ENCODE measurements around the gene ATG2A. TPM values are rescaled to one million over a fixed set of nuclear protein-coding genes. Genes with fewer than 3 reads are reported as not detected.

ATG2A gene
- polyA plus RNA-seq, 2 donors = 10.4 to 11.4 TPM

- H3K9me3 ChIP-seq (ENCODE audit: control insufficient read depth in 2 of 2, insufficient read depth in 1 of 2, low read depth in 1 of 2, low read length in 1 of 2) = no peaks in the 10 kb centered on the region
- H3K4me3 ChIP-seq (ENCODE audit: low read depth in 1 of 2, low read length in 2 of 2) = no peak overlapping the region
- peaks cover 2 to 8% of the 10 kb centered on the region in 2 donors for H3K36me3 ChIP-seq (ENCODE audit: control insufficient read depth in 2 of 2, insufficient read depth in 2 of 2, low read length in 1 of 2)
- WGBS, 2 donors = 86 to 93% methylated on average over 4 of the region's 4 CpGs
- no peaks in the 10 kb centered on the region for H3K27me3 ChIP-seq (ENCODE audit: control insufficient read depth in 1 of 2, insufficient read depth in 2 of 2, low read length in 2 of 2)
- H3K27ac ChIP-seq (ENCODE audit: low read depth in 2 of 2, low read length in 1 of 2) = peak overlapping the region; percentile 42 to 54
- peaks cover 30 to 58% of the 10 kb centered on the region in 2 donors for H3K4me1 ChIP-seq (ENCODE audit: control insufficient read depth in 2 of 2, insufficient read depth in 2 of 2, low read length in 1 of 2)
These were observed 50.9 kb downstream of the ATG2A start for GRCh38 chr11:64866173-64866491.

DNA sequence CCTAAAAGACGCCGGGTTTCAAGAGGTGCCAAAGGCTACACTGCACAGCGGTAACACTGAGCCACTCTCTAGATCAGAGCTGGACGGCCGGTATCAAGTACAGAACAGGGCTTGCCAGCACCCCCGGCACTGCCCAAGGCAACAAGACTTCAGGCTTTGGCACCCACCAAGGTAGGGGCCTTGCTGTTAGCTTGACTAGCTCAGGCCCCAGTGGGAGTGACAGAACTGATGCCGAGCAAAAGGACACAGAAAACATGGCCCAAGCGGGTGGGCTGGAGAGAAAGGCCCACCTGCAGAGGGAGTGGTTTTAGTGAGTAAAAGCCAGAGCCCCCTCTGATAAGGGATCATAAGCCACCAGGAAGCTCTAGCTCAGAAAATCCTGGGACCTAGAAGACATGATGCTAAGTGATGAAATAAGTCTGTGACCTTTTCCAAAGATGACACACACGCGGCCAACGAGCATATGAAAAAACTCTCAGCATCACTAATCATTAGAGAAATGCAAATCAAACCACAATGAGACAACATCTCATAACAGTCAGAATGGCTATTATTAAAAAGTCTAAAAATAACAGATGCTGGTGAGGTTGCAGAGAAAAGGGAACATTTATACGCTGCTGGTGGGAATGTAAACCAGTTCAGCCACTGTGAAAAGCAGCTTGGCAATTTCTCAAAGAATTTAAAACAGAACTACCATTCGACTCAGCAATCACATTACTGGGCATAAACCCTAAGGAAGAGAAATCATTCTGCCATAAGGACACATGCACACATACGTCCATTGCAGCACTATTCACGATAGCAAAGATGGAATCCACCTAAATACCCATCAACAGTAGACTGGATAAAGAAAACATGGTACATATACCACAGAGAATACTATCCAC, 51.5 kb downstream of the ATG2A start:
- Histone ChIP-seq H3K27ac (ENCODE audit: low read depth in 2 of 2, low read length in 1 of 2) (peak overlapping the region; percentile 86 to 94), H3K9me3 (ENCODE audit: control insufficient read depth in 2 of 2, insufficient read depth in 1 of 2, low read depth in 1 of 2, low read length in 1 of 2) (no peaks in the 10 kb centered on the region), H3K4me3 (ENCODE audit: low read depth in 1 of 2, low read length in 2 of 2) (no peak overlapping the region), H3K36me3 (ENCODE audit: control insufficient read depth in 2 of 2, insufficient read depth in 2 of 2, low read length in 1 of 2) (peaks cover 1 to 7% of the 10 kb centered on the region in 2 donors), H3K27me3 (ENCODE audit: control insufficient read depth in 1 of 2, insufficient read depth in 2 of 2, low read length in 2 of 2) (no peaks in the 10 kb centered on the region), H3K4me1 (ENCODE audit: control insufficient read depth in 2 of 2, insufficient read depth in 2 of 2, low read length in 1 of 2) (peaks cover 24 to 53% of the 10 kb centered on the region in 2 donors)
- WGBS, 2 donors = 54 to 57% methylated on average over 15 of the region's 15 CpGs

GRCh38 chr11:64864473-64865285, 52.3 kb downstream of the ATG2A start:
- Histone ChIP-seq H3K4me1 (ENCODE audit: control insufficient read depth in 2 of 2, insufficient read depth in 2 of 2, low read length in 1 of 2) (peaks cover 21 to 44% of the 10 kb centered on the region in 2 donors), H3K27me3 (ENCODE audit: control insufficient read depth in 1 of 2, insufficient read depth in 2 of 2, low read length in 2 of 2) (no peaks in the 10 kb centered on the region), H3K4me3 (ENCODE audit: low read depth in 1 of 2, low read length in 2 of 2) (peak overlapping the region; percentile 1 to 15), H3K27ac (ENCODE audit: low read depth in 2 of 2, low read length in 1 of 2) (peak overlapping the region; percentile 86 to 94), H3K9me3 (ENCODE audit: control insufficient read depth in 2 of 2, insufficient read depth in 1 of 2, low read depth in 1 of 2, low read length in 1 of 2) (no peaks in the 10 kb centered on the region), H3K36me3 (ENCODE audit: control insufficient read depth in 2 of 2, insufficient read depth in 2 of 2, low read length in 1 of 2) (peaks cover 0 to 10% of the 10 kb centered on the region in 2 donors)
- 32 to 40% methylated on average over 18 of the region's 18 CpGs for WGBS, 2 donors

DNA sequence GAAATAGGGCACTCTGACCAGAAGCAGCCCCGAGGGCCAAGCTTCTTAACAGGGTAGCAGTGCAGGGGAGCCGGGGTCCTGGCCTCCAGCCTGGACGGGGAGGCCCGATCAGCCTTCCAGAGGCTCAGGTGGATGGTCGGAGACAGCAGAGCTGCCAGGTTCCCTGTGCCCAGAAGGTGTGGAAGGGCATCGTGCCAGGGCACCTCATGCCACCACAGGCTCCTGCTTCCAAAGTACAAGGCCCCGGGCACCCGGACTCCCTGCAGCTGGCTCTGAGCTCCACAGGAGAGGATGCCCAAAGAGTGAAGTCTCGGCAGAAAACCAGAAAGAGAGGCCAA, 52.9 kb downstream of the ATG2A start:
- Histone ChIP-seq H3K36me3 (ENCODE audit: control insufficient read depth in 2 of 2, insufficient read depth in 2 of 2, low read length in 1 of 2) (peaks cover 0 to 11% of the 10 kb centered on the region in 2 donors), H3K27me3 (ENCODE audit: control insufficient read depth in 1 of 2, insufficient read depth in 2 of 2, low read length in 2 of 2) (no peaks in the 10 kb centered on the region), H3K4me1 (ENCODE audit: control insufficient read depth in 2 of 2, insufficient read depth in 2 of 2, low read length in 1 of 2) (peaks cover 17 to 40% of the 10 kb centered on the region in 2 donors), H3K9me3 (ENCODE audit: control insufficient read depth in 2 of 2, insufficient read depth in 1 of 2, low read depth in 1 of 2, low read length in 1 of 2) (no peaks in the 10 kb centered on the region), H3K4me3 (ENCODE audit: low read depth in 1 of 2, low read length in 2 of 2) (peak overlapping the region; percentile 1 to 15), H3K27ac (ENCODE audit: low read depth in 2 of 2, low read length in 1 of 2) (peak overlapping the region; percentile 86 to 94)
- WGBS, 2 donors = 25 to 26% methylated on average over 8 to 9 of the region's 9 CpGs

DNA sequence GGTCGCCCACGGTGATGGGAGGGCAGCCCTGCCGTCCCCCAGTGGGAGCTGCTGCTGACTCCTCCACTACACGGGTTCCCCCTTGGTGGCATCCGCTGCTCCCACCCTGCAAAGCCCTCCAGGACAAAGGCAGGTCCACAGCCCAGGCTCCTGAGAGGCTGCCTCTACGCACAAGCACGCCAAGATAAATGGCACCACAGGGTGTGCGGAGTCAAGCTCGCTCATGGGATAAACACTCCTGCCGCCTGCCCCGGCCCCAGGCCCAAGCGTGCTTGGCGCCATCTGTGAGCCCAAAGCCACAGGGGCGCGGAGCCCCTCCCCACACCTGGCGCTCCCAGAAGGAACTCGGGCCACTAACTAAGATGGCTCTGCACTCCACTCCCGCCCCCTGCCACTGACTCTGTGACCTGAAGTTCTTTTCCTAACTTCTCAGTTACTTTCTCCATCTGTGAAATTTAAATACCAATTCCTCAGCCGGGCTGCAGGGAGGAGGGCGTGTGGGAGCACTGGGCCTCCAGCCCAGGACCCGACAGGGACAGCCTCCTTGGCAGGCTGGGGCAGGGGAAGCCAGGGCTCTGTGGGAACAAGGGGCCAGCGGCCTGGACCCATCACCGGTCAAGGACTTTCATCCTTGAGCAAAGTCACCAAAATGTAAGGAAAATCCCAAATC, 53.5 kb downstream of the ATG2A start:
- peaks cover 16 to 40% of the 10 kb centered on the region in 2 donors for H3K4me1 ChIP-seq (ENCODE audit: control insufficient read depth in 2 of 2, insufficient read depth in 2 of 2, low read length in 1 of 2)
- H3K36me3 ChIP-seq (ENCODE audit: control insufficient read depth in 2 of 2, insufficient read depth in 2 of 2, low read length in 1 of 2) = peaks cover 0 to 15% of the 10 kb centered on the region in 2 donors
- H3K4me3 ChIP-seq (ENCODE audit: low read depth in 1 of 2, low read length in 2 of 2) = no peak overlapping the region
- 44 to 61% methylated on average over 23 of the region's 23 CpGs for WGBS, 2 donors
- no peaks in the 10 kb centered on the region for H3K9me3 ChIP-seq (ENCODE audit: control insufficient read depth in 2 of 2, insufficient read depth in 1 of 2, low read depth in 1 of 2, low read length in 1 of 2)
- no peaks in the 10 kb centered on the region for H3K27me3 ChIP-seq (ENCODE audit: control insufficient read depth in 1 of 2, insufficient read depth in 2 of 2, low read length in 2 of 2)
- H3K27ac ChIP-seq (ENCODE audit: low read depth in 2 of 2, low read length in 1 of 2) = peak overlapping the region; percentile 86 to 94

- 51 to 59% methylated on average over 9 of the region's 9 CpGs for WGBS, 2 donors
- peaks cover 16 to 38% of the 10 kb centered on the region in 2 donors for H3K4me1 ChIP-seq (ENCODE audit: control insufficient read depth in 2 of 2, insufficient read depth in 2 of 2, low read length in 1 of 2)
- peak overlapping the region; percentile 86 to 94 for H3K27ac ChIP-seq (ENCODE audit: low read depth in 2 of 2, low read length in 1 of 2)
- no peak overlapping the region for H3K4me3 ChIP-seq (ENCODE audit: low read depth in 1 of 2, low read length in 2 of 2)
- no peaks in the 10 kb centered on the region for H3K9me3 ChIP-seq (ENCODE audit: control insufficient read depth in 2 of 2, insufficient read depth in 1 of 2, low read depth in 1 of 2, low read length in 1 of 2)
- no peaks in the 10 kb centered on the region for H3K27me3 ChIP-seq (ENCODE audit: control insufficient read depth in 1 of 2, insufficient read depth in 2 of 2, low read length in 2 of 2)
- H3K36me3 ChIP-seq (ENCODE audit: control insufficient read depth in 2 of 2, insufficient read depth in 2 of 2, low read length in 1 of 2) = peaks cover 0 to 15% of the 10 kb centered on the region in 2 donors
These were observed 54.0 kb downstream of the ATG2A start for GRCh38 chr11:64862987-64863390.

- H3K36me3 ChIP-seq (ENCODE audit: control insufficient read depth in 2 of 2, insufficient read depth in 2 of 2, low read length in 1 of 2) = peaks cover 0 to 17% of the 10 kb centered on the region in 2 donors
- H3K4me1 ChIP-seq (ENCODE audit: control insufficient read depth in 2 of 2, insufficient read depth in 2 of 2, low read length in 1 of 2) = peaks cover 24 to 42% of the 10 kb centered on the region in 2 donors
- H3K4me3 ChIP-seq (ENCODE audit: low read depth in 1 of 2, low read length in 2 of 2) = no peak overlapping the region
- H3K27ac ChIP-seq (ENCODE audit: low read depth in 2 of 2, low read length in 1 of 2) = peak overlapping the region; percentile 1 to 86
- WGBS, 2 donors = 81 to 83% methylated on average over 6 of the region's 6 CpGs
- no peaks in the 10 kb centered on the region for H3K27me3 ChIP-seq (ENCODE audit: control insufficient read depth in 1 of 2, insufficient read depth in 2 of 2, low read length in 2 of 2)
- no peaks in the 10 kb centered on the region for H3K9me3 ChIP-seq (ENCODE audit: control insufficient read depth in 2 of 2, insufficient read depth in 1 of 2, low read depth in 1 of 2, low read length in 1 of 2)
These were observed 55.6 kb downstream of the ATG2A start for GRCh38 chr11:64861227-64861975.

DNA sequence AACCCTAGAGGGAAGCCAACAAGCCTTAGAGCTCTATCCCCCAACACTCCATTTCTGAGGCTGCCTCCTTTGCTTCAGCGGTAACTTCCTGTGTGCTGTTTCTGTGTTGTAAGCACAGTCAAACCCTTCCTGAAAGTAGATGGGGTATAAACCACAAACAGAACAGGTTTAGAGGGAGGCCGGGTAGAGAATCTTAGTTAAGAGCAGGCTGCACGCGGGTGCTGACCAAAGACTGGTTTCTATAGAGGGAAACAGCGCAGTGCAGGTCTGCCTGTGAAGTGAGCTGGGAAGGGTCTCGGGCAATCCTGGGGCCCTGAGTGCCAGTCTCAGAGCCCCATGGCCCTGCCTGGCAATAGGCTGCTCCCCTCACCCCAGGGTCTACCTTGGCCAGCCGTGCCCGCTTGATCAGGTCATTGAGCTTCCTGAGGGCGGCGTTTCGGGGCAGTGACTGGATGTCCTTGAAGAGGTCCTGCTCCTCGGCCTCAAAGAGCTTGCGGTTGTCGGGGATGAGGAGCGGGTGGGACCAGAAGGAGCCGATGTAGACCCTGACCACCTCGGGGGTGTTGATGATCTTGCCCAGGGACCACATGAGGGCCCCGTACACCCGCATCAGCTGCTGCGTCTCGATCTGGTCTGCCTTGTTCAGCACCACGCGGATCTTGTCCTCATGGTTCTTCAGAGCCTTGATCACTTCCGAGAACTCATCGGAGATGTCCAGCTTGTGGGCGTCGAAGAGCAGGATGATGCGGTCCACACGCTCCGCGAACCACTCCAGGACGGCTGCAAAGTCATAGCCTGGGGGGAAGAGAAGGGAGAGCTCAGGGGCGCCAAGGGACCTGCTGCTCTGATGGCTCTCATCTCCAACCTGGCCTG, 57.2 kb downstream of the ATG2A start:
- Histone ChIP-seq H3K27me3 (ENCODE audit: control insufficient read depth in 1 of 2, insufficient read depth in 2 of 2, low read length in 2 of 2) (no peaks in the 10 kb centered on the region), H3K27ac (ENCODE audit: low read depth in 2 of 2, low read length in 1 of 2) (peak overlapping the region; percentile 13 to 62), H3K4me3 (ENCODE audit: low read depth in 1 of 2, low read length in 2 of 2) (no peak overlapping the region), H3K4me1 (ENCODE audit: control insufficient read depth in 2 of 2, insufficient read depth in 2 of 2, low read length in 1 of 2) (peaks cover 33 to 48% of the 10 kb centered on the region in 2 donors), H3K36me3 (ENCODE audit: control insufficient read depth in 2 of 2, insufficient read depth in 2 of 2, low read length in 1 of 2) (peaks cover 0 to 17% of the 10 kb centered on the region in 2 donors), H3K9me3 (ENCODE audit: control insufficient read depth in 2 of 2, insufficient read depth in 1 of 2, low read depth in 1 of 2, low read length in 1 of 2) (no peaks in the 10 kb centered on the region)
- 84% methylated on average over 33 of the region's 33 CpGs for WGBS, 2 donors
